K562 (cell line): ENCODE measurements around the gene DHX8. TPM values are rescaled to one million over a fixed set of nuclear protein-coding genes. Genes with fewer than 3 reads are reported as not detected.

Source experiments
- ATAC-seq: fragments of 200-7000 bp; cut with Tn5 transposase; 3 replicates; pipeline ENCODE4 v1.9.1; 2020; ENCODE audit warnings: moderate library complexity
- BruUV-seq: library from RNA; stranded (reverse); fragments of 400-500 nt; replicated peaks from 2 replicates; lab custom pipeline; 2021; lab: Mats Ljungman, UMichigan
- CTCF ChIA-PET: fragments of 300-600 bp; formaldehyde crosslinking; extraction: SDS; loops from one replicate; lab custom pipeline; 2021; ENCODE audit warnings: low intra/inter-chr PET ratio; lab: Yijun Ruan, JAX
- POLR2A ChIA-PET: fragments of 300-600, 350-650 bp; sonication (Branson Sonifier 250); formaldehyde crosslinking; extraction: SDS; loops from one replicate; lab custom pipeline; 2021; ENCODE audit warnings: antibody characterized with exemption, inconsistent platforms; lab: Yijun Ruan, JAX
- DNase-seq, 4 experiments: peaks; one replicate each; pipeline versions ENCODE4 v3.0.0 to v3.0.0-alpha.2; 2011 to 2018; ENCODE audit warnings: low spot score in 3 of 4, mixed read lengths in 3 of 4; ENCODE audit errors: extremely low read depth in 1 of 4
- FAIRE-seq: peaks from 2 replicates; lab custom pipeline; 2011; peaks lifted over from hg19 to GRCh38; lab: Jason Lieb, UNC
- H2AFZ ChIP-seq: 2 replicates; pipeline ENCODE4 v1.6.0; 2011; ENCODE audit warnings: low read depth, low read length, control low read depth, inconsistent platforms
- H3K27ac ChIP-seq: fragments of 200-600 bp; 3 replicates; pipeline ENCODE4 v1.8.0; 2011; ENCODE audit warnings: low read depth, mild to moderate bottlenecking, control low read depth, inconsistent platforms, low read length, moderate library complexity, mixed read lengths; ENCODE audit errors: extremely low read depth
- H3K27me3 ChIP-seq, 2 experiments: fragments of 300-600 bp in 1 of 2; 2 replicates in 1 of 2; 3 replicates in 1 of 2; pipeline versions ENCODE4 v1.6.0 to v1.8.0; 2011; ENCODE audit warnings: inconsistent platforms in 2 of 2, low read length in 2 of 2, mild to moderate bottlenecking in 1 of 2, mixed read lengths in 1 of 2, moderate library complexity in 1 of 2; ENCODE audit not compliant: control insufficient read depth in 2 of 2, insufficient read depth in 2 of 2
- H3K36me3 ChIP-seq: fragments of 300-600 bp; 3 replicates; pipeline ENCODE4 v1.8.0; 2011; ENCODE audit warnings: mild to moderate bottlenecking, low read length, inconsistent platforms; ENCODE audit not compliant: control insufficient read depth, insufficient read depth
- H3K4me1 ChIP-seq, 2 experiments: fragments of 200-600 bp in 1 of 2; replicated peaks in 1 of 2; 2 replicates in 1 of 2; 3 replicates in 1 of 2; pipeline versions ENCODE4 v1.5.1 to v1.8.0; 2011; ENCODE audit warnings: inconsistent platforms in 2 of 2, low read length in 2 of 2, mild to moderate bottlenecking in 1 of 2, mixed read lengths in 1 of 2, moderate library complexity in 1 of 2; ENCODE audit not compliant: control insufficient read depth in 2 of 2, insufficient read depth in 2 of 2
- H3K4me2 ChIP-seq: 2 replicates; pipeline ENCODE4 v1.6.1; 2011; ENCODE audit warnings: low read length, control low read depth, inconsistent platforms, mixed read lengths; ENCODE audit not compliant: insufficient read depth
- H3K4me3 ChIP-seq: fragments of 200-600 bp; sonication (generic), shearing (Covaris generic); 2 replicates; pipeline ENCODE4 v1.5.1; 2016; ENCODE audit warnings: control low read depth, inconsistent platforms
- H3K79me2 ChIP-seq: fragments of 200-600 bp; 3 replicates; pipeline ENCODE4 v1.8.0; 2011; ENCODE audit warnings: low read length, inconsistent platforms; ENCODE audit not compliant: control insufficient read depth, insufficient read depth
- H3K9ac ChIP-seq, 2 experiments: 2 replicates each; pipeline versions ENCODE4 v1.6.0 to v1.6.1; 2011; ENCODE audit warnings: low read depth in 2 of 2, low read length in 2 of 2, control low read depth in 1 of 2, inconsistent platforms in 1 of 2, mild to moderate bottlenecking in 1 of 2, mixed read lengths in 1 of 2; ENCODE audit not compliant: insufficient read depth in 1 of 2
- H3K9me1 ChIP-seq: one replicate; pipeline ENCODE4 v1.6.0; 2011; ENCODE audit warnings: inconsistent platforms, mild to moderate bottlenecking, low read length, moderate library complexity; ENCODE audit not compliant: control insufficient read depth, insufficient read depth
- H3K9me3 ChIP-seq: replicated peaks from 2 replicates; pipeline ENCODE4 v1.5.1; 2011; ENCODE audit warnings: low read depth, low read length, inconsistent platforms; ENCODE audit not compliant: control insufficient read depth, insufficient read depth
- H4K20me1 ChIP-seq: replicated peaks from 2 replicates; pipeline ENCODE4 v1.6.1; 2011; ENCODE audit warnings: low read length, inconsistent platforms, mixed read lengths; ENCODE audit not compliant: control insufficient read depth, insufficient read depth
- ASH1L ChIP-seq: fragments of 450-650 bp; IDR thresholded peaks from 2 replicates; pipeline ENCODE4 v1.6.1; 2018; ENCODE audit warnings: borderline replicate concordance, mild to moderate bottlenecking, low read depth; ENCODE audit not compliant: partially characterized antibody
- DPF2 ChIP-seq: fragments of 450-650 bp; IDR thresholded peaks from 2 replicates; pipeline ENCODE4 v1.6.1; 2016
- E2F5 ChIP-seq: sonication (generic); formaldehyde crosslinking; IDR thresholded peaks from 2 replicates; pipeline ENCODE4 v1.8.0; 2022; ENCODE audit warnings: mild to moderate bottlenecking, missing genetic modification reagents
- EHMT2 ChIP-seq: fragments of 450-650 bp; IDR thresholded peaks from 2 replicates; pipeline ENCODE4 v1.6.1; 2018; ENCODE audit warnings: antibody characterized with exemption
- HDAC2 ChIP-seq: fragments of 450-650 bp; IDR thresholded peaks from 2 replicates; pipeline ENCODE4 v1.6.1; 2016; ENCODE audit warnings: mild to moderate bottlenecking
- HSF4 ChIP-seq: fragments of 250-450 bp; sonication (Bioruptor Pico); IDR thresholded peaks from 2 replicates; pipeline ENCODE4 v2.1.2; 2022; ENCODE audit warnings: mild to moderate bottlenecking, moderate library complexity, borderline replicate concordance
- KHSRP ChIP-seq: fragments of 450-650 bp; IDR thresholded peaks from 2 replicates; pipeline ENCODE4 v1.6.1; 2017
- KLF13 ChIP-seq: fragments of 450-650 bp; IDR thresholded peaks from 2 replicates; pipeline ENCODE4 v1.6.1; 2016; ENCODE audit warnings: missing genetic modification characterization, low read depth, mild to moderate bottlenecking, missing compliant biosample characterization, moderate library complexity, borderline replicate concordance
- LARP7 ChIP-seq: fragments of 450-650 bp; IDR thresholded peaks from 2 replicates; pipeline ENCODE4 v1.6.1; 2016
- PHF8 ChIP-seq: fragments of 200-600 bp; sonication (generic); IDR thresholded peaks from 2 replicates; pipeline ENCODE4 v1.6.1; 2012; ENCODE audit warnings: mixed run types, mild to moderate bottlenecking, inconsistent platforms, low read length, moderate library complexity, borderline replicate concordance
- POLR3G ChIP-seq: IDR thresholded peaks from 2 replicates; pipeline ENCODE4 v1.6.1; 2011; ENCODE audit not compliant: insufficient read length, insufficient replicate concordance; ENCODE audit errors: extremely low read depth
- PTTG1 ChIP-seq: fragments of 450-650 bp; IDR thresholded peaks from 2 replicates; pipeline ENCODE4 v1.6.1; 2016; ENCODE audit warnings: low read depth, mild to moderate bottlenecking, missing genetic modification characterization, missing compliant biosample characterization
- RBM15 ChIP-seq: fragments of 200-400 bp; formaldehyde crosslinking; IDR thresholded peaks from 2 replicates; pipeline ENCODE4 v1.6.1; 2018; ENCODE audit warnings: mild to moderate bottlenecking, low read length, moderate library complexity; ENCODE audit not compliant: insufficient read depth
- RNF2 ChIP-seq: sonication (generic); IDR thresholded peaks from 2 replicates; pipeline ENCODE4 v1.6.1; 2016
- SUPT5H ChIP-seq: fragments of 450-650 bp; IDR thresholded peaks from 2 replicates; pipeline ENCODE4 v1.6.1; 2016
- TAF7 ChIP-seq: fragments of 450-650 bp; IDR thresholded peaks from 2 replicates; pipeline ENCODE4 v1.6.1; 2016; ENCODE audit warnings: missing genetic modification characterization, missing compliant biosample characterization
- XRCC3 ChIP-seq: fragments of 450-650 bp; IDR thresholded peaks from 2 replicates; pipeline ENCODE4 v1.6.1; 2017; ENCODE audit warnings: mild to moderate bottlenecking, moderate library complexity
- ZC3H11A ChIP-seq: IDR thresholded peaks from 2 replicates; pipeline ENCODE4 v1.6.1; 2012; ENCODE audit warnings: low read depth, low read length, improper control_type of control experiment
- ZNF778 ChIP-seq: fragments of 450-650 bp; formaldehyde crosslinking; IDR thresholded peaks from 2 replicates; pipeline ENCODE4 v1.4.0; 2020; ENCODE audit warnings: mild to moderate bottlenecking, moderate library complexity
- WGBS: fragments of 100-300 bp; shearing (Covaris generic); methylation state at CpG from one replicate; pipeline ENCODE4 v1.1.6; 2016; ENCODE audit warnings: low coverage, mixed read lengths; ENCODE audit not compliant: insufficient coverage; ENCODE audit errors: missing lambda C conversion rate; 5-methylcytosine and 5-hydroxymethylcytosine counted together
- in situ Hi-C: fragments of 300-500 bp; cut with MboI; formaldehyde crosslinking; loops from 4 replicates; pipeline ENCODE4 v1.15.0; 2018; ENCODE audit warnings: inconsistent platforms, mixed read lengths
- intact Hi-C: fragments of 100-400 bp; cut with micrococcal nuclease; formaldehyde crosslinking; loops from 2 replicates; pipeline ENCODE4 v1.14.2; 2022
- polyA plus RNA-seq, 8 experiments: library from polyadenylated mRNA; depleted of rRNA in 4 of 8; stranded (reverse) in 5 of 8; unstranded in 3 of 8; fragments of >200 nt; fragmentation: Nextera tagmentation in 2 of 8; fragmentation: Illumina TruSeq in 1 of 8; extraction: Ambion mirVana in 2 of 8; extraction: Trizol in 1 of 8; gene quantifications; 2 replicates each; pipeline versions ENCODE4 v1.2.1 to v1.2.3, GENCODE V29; 2011 to 2014; ENCODE audit warnings: inconsistent platforms in 1 of 8, missing spikeins in 1 of 8
- total RNA-seq, 7 experiments: library from RNA; depleted of rRNA in 6 of 7; stranded (reverse); fragments of >200 nt in 6 of 7; fragmentation: Illumina TruSeq in 2 of 7; extraction: Trizol in 2 of 7; gene quantifications; 2 replicates each; pipeline versions ENCODE4 v1.2.1 to v1.2.3, GENCODE V29; 2011 to 2021; ENCODE audit warnings: low replicate concordance in 1 of 7

The DHX8 gene
- total and polyA plus RNA-seq, 9 of the 15 experiments (the other 6 are each of a cell fraction or from before 2014, with no cell fraction given), result 16.7 to 42.5 (median 25.6) TPM

GRCh38 chr17:43438626-43439025 lies 45.1 kb upstream of the DHX8 start:
- FAIRE-seq, result no peak
- Histone ChIP-seq H3K27me3 (peaks cover 5 to 12% of the 10 kb centered on the region in 2 experiments; a peak in 3 of 5 replicates), H3K4me2 (no peak overlapping the region)
- TF ChIP-seq KHSRP, result no peak
- no peak for TF ChIP-seq LARP7
- TF ChIP-seq HDAC2, result no peak
- no peak for TF ChIP-seq TAF7 (tag)
- TF ChIP-seq SUPT5H, result no peak
- no peak for TF ChIP-seq RBM15
- TF ChIP-seq PTTG1, result no peak
- TF ChIP-seq EHMT2, result no peak
- no peak for TF ChIP-seq PHF8
- TF ChIP-seq ASH1L, result no peak
- no peak for TF ChIP-seq ZNF778 (CRISPR knock-in tag)
- TF ChIP-seq ZC3H11A, result no peak
- TF ChIP-seq KLF13 (tag), result no peak
- no peak for TF ChIP-seq E2F5 (CRISPR knock-in tag)
- TF ChIP-seq XRCC3, result no peak
- TF ChIP-seq HSF4 (CRISPR knock-in tag), result no peak
- TF ChIP-seq RNF2, result no peak
- no peak for TF ChIP-seq POLR3G
- no peak for TF ChIP-seq DPF2
- TF ChIP-seq, all 486 proteins: peak for 0
- ChIA-PET POLR2A (no interaction called here), CTCF (no interaction called here)
- H3K36me3 ChIP-seq, result no peaks in the 10 kb centered on the region
- in situ Hi-C loops, result no loop called here
- ATAC-seq (no peak), DNase-seq (no peak)
- intact Hi-C loops, result no loop called here
- H2AFZ ChIP-seq, result no peak overlapping the region
- no peak overlapping the region for H3K9ac ChIP-seq
- H3K9me1 ChIP-seq, result no peaks in the 10 kb centered on the region
- H3K4me3 ChIP-seq, result no peak overlapping the region
- no peaks in the 10 kb centered on the region for H3K79me2 ChIP-seq
- WGBS, result 0% methylated on average over 5 of the region's 5 CpGs
- H3K27ac ChIP-seq, result no peak overlapping the region
- H3K9me3 ChIP-seq, result no peaks in the 10 kb centered on the region
- H3K4me1 ChIP-seq, result no peaks in the 10 kb centered on the region
- BruUV-seq, result no TSS peak
- H4K20me1 ChIP-seq, result no peaks in the 10 kb centered on the region
